Measurements from ENCODE around the gene BTNL2.

The BTNL2 gene

DNA sequence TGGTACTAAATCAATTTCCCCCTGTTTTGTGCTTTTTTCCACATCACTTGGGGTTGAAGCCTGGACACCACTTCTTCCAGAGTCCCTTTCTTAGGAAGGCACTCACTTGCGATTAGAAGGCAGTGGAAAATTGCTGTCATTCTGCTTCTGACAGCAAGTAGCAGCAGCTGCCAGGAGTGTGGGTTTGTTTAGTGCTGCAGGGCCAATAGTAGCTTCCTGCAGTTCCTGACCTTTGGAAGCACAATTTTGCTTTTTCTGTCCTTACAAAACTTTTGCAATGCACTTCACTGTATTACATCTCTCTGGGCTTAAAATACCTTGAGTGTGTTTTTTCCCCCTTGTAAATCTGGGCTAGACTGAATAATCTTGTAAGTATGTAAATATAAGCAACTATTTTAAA lies 20.2 kb upstream of the BTNL2 start:
- no peak overlapping the region for H3K4ac ChIP-seq (ENCODE audit: low read length)
- H3K23ac ChIP-seq (ENCODE audit: low read depth, low read length, poor library complexity), result no peak overlapping the region
- DNase-seq (ENCODE audit: low spot score), result no peak
- H3K9ac ChIP-seq (ENCODE audit: low read depth, low read length, poor library complexity), result no peak overlapping the region
- H3K27ac ChIP-seq (replicated peaks; ENCODE audit: low read length), result no peak overlapping the region
- H2BK120ac ChIP-seq (ENCODE audit: low read depth, low read length), result no peak overlapping the region
- no peak overlapping the region for H2BK12ac ChIP-seq (ENCODE audit: low read length)
- H2BK5ac ChIP-seq (ENCODE audit: low read length), result no peak overlapping the region
- no peak overlapping the region for H4K91ac ChIP-seq (ENCODE audit: low read depth, low read length, poor library complexity)
- no peak overlapping the region for H2BK15ac ChIP-seq (ENCODE audit: low read length)
- no peak overlapping the region for H2AFZ ChIP-seq (ENCODE audit: low read length)
- no peak overlapping the region for H2AK5ac ChIP-seq (ENCODE audit: low read depth, low read length)
- H3K4me1 ChIP-seq (ENCODE audit: control insufficient read depth in 2 of 2, insufficient read depth in 1 of 2, low read depth in 1 of 2, low read length in 2 of 2), result no peaks in the 10 kb centered on the region
- no peaks in the 10 kb centered on the region for H3K36me3 ChIP-seq (replicated peaks in 1 of 2; ENCODE audit: control insufficient read depth in 2 of 2, insufficient read depth in 2 of 2, low read length in 2 of 2)
- peaks cover 1% of the 10 kb centered on the region for H3K79me1 ChIP-seq (ENCODE audit: low read depth, low read length)
- H3K18ac ChIP-seq (ENCODE audit: low read length), result no peak overlapping the region
- H3K27me3 ChIP-seq (ENCODE audit: control insufficient read depth in 3 of 3, insufficient read depth in 3 of 3, low read depth in 1 of 3, low read length in 3 of 3), result peaks cover 0 to 1% (median 0%) of the 10 kb centered on the region in 3 experiments
- no peak overlapping the region for H3K4me3 ChIP-seq (ENCODE audit: low read length in 2 of 2)
- H3K14ac ChIP-seq (ENCODE audit: low read length), result no peak overlapping the region
- no peak overlapping the region for H3K4me2 ChIP-seq (ENCODE audit: insufficient read depth, low read length, poor library complexity, severe bottlenecking)
- peaks cover 0 to 2% of the 10 kb centered on the region in 2 donors for H3K9me3 ChIP-seq (replicated peaks in 1 of 2; ENCODE audit: control insufficient read depth in 2 of 2, insufficient read depth in 1 of 2, low read depth in 1 of 2, low read length in 2 of 2)
- WGBS, 2 donors (ENCODE audit: extremely low coverage in 2 of 2, insufficient read length in 2 of 2, insufficient replicate concordance in 1 of 2), result no CpG with 5 or more reads among the region's 1 CpG
- H4K8ac ChIP-seq (ENCODE audit: low read depth, low read length), result no peak overlapping the region

GRCh38 chr6:32426338-32426737 lies 19.4 kb upstream of the BTNL2 start:
- Histone ChIP-seq H3K9me3 (replicated peaks in 1 of 2; ENCODE audit: control insufficient read depth in 2 of 2, insufficient read depth in 1 of 2, low read depth in 1 of 2, low read length in 2 of 2) (peaks cover 0 to 2% of the 10 kb centered on the region in 2 donors), H3K27ac (replicated peaks; ENCODE audit: low read length) (no peak overlapping the region), H2AFZ (ENCODE audit: low read length) (no peak overlapping the region), H3K79me1 (ENCODE audit: low read depth, low read length) (peaks cover 1% of the 10 kb centered on the region), H3K23ac (ENCODE audit: low read depth, low read length, poor library complexity) (no peak overlapping the region), H3K9ac (ENCODE audit: low read depth, low read length, poor library complexity) (no peak overlapping the region), H3K36me3 (replicated peaks in 1 of 2; ENCODE audit: control insufficient read depth in 2 of 2, insufficient read depth in 2 of 2, low read length in 2 of 2) (no peaks in the 10 kb centered on the region), H3K14ac (ENCODE audit: low read length) (no peak overlapping the region), H3K27me3 (ENCODE audit: control insufficient read depth in 3 of 3, insufficient read depth in 3 of 3, low read depth in 1 of 3, low read length in 3 of 3) (peaks cover 0 to 1% (median 0%) of the 10 kb centered on the region in 3 experiments), H4K8ac (ENCODE audit: low read depth, low read length) (no peak overlapping the region), H2BK5ac (ENCODE audit: low read length) (no peak overlapping the region), H3K4me3 (ENCODE audit: low read length in 2 of 2) (no peak overlapping the region), H4K91ac (ENCODE audit: low read depth, low read length, poor library complexity) (no peak overlapping the region), H2AK5ac (ENCODE audit: low read depth, low read length) (no peak overlapping the region), H2BK120ac (ENCODE audit: low read depth, low read length) (no peak overlapping the region), H3K4me2 (ENCODE audit: insufficient read depth, low read length, poor library complexity, severe bottlenecking) (no peak overlapping the region), H2BK12ac (ENCODE audit: low read length) (no peak overlapping the region), H3K18ac (ENCODE audit: low read length) (no peak overlapping the region), H2BK15ac (ENCODE audit: low read length) (no peak overlapping the region), H3K4ac (ENCODE audit: low read length) (no peak overlapping the region), H3K4me1 (ENCODE audit: control insufficient read depth in 2 of 2, insufficient read depth in 1 of 2, low read depth in 1 of 2, low read length in 2 of 2) (no peaks in the 10 kb centered on the region)
- no peak for DNase-seq (ENCODE audit: low spot score)
- WGBS, 2 donors (ENCODE audit: extremely low coverage in 2 of 2, insufficient read length in 2 of 2, insufficient replicate concordance in 1 of 2), result no CpG with 5 or more reads among the region's 4 CpGs

DNA sequence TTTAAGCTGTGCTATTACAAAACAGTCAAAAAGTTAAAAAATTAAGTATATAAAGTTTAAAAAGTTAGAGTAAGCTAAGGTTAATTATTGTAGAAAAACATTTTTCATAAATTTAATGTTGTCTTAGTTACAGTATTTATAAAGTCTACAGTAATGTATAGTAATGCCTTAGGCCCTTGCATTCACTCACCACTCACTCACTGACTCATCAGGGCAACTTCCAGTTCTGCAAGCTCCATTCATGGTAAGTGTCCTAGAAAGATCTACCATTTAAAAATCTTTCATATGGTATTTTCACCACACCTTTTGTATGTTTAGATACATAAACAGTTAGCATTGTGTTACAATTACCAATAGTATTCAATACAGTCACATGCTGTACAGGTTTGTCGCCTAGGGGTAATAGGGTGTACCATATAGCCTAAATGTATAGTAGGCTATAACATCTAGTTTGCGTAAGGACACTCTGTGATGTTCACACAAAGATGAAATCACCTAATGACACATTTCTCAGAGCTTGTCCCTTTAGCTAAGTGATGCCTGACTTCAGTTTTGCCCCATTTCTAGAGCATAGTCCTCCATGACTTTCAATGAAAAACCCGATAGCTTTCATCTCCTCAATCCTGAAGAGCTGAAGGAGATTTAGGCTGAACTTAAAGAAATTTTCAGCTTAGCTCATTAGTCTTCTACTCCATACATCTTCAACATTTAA lies 17.8 kb upstream of the BTNL2 start:
- peaks cover 0 to 2% of the 10 kb centered on the region in 2 donors for H3K9me3 ChIP-seq (replicated peaks in 1 of 2; ENCODE audit: control insufficient read depth in 2 of 2, insufficient read depth in 1 of 2, low read depth in 1 of 2, low read length in 2 of 2)
- H4K8ac ChIP-seq (ENCODE audit: low read depth, low read length), result no peak overlapping the region
- no peak overlapping the region for H2BK5ac ChIP-seq (ENCODE audit: low read length)
- peaks cover 1% of the 10 kb centered on the region for H3K79me1 ChIP-seq (ENCODE audit: low read depth, low read length)
- no peak overlapping the region for H3K27ac ChIP-seq (replicated peaks; ENCODE audit: low read length)
- H4K91ac ChIP-seq (ENCODE audit: low read depth, low read length, poor library complexity), result no peak overlapping the region
- H3K4me2 ChIP-seq (ENCODE audit: insufficient read depth, low read length, poor library complexity, severe bottlenecking), result no peak overlapping the region
- H3K18ac ChIP-seq (ENCODE audit: low read length), result no peak overlapping the region
- H2AK5ac ChIP-seq (ENCODE audit: low read depth, low read length), result no peak overlapping the region
- no peak overlapping the region for H2BK12ac ChIP-seq (ENCODE audit: low read length)
- H3K23ac ChIP-seq (ENCODE audit: low read depth, low read length, poor library complexity), result no peak overlapping the region
- H3K4me1 ChIP-seq (ENCODE audit: control insufficient read depth in 2 of 2, insufficient read depth in 1 of 2, low read depth in 1 of 2, low read length in 2 of 2), result no peaks in the 10 kb centered on the region
- H3K36me3 ChIP-seq (replicated peaks in 1 of 2; ENCODE audit: control insufficient read depth in 2 of 2, insufficient read depth in 2 of 2, low read length in 2 of 2), result no peaks in the 10 kb centered on the region
- DNase-seq (ENCODE audit: low spot score), result no peak
- no peak overlapping the region for H3K4ac ChIP-seq (ENCODE audit: low read length)
- no peak overlapping the region for H2BK120ac ChIP-seq (ENCODE audit: low read depth, low read length)
- no peak overlapping the region for H3K4me3 ChIP-seq (ENCODE audit: low read length in 2 of 2)
- H3K27me3 ChIP-seq (ENCODE audit: control insufficient read depth in 3 of 3, insufficient read depth in 3 of 3, low read depth in 1 of 3, low read length in 3 of 3), result peaks cover 0 to 1% (median 0%) of the 10 kb centered on the region in 3 experiments
- H2AFZ ChIP-seq (ENCODE audit: low read length), result no peak overlapping the region
- no peak overlapping the region for H2BK15ac ChIP-seq (ENCODE audit: low read length)
- no peak overlapping the region for H3K9ac ChIP-seq (ENCODE audit: low read depth, low read length, poor library complexity)
- no CpG with 5 or more reads among the region's 3 CpGs for WGBS, 2 donors (ENCODE audit: extremely low coverage in 2 of 2, insufficient read length in 2 of 2, insufficient replicate concordance in 1 of 2)
- H3K14ac ChIP-seq (ENCODE audit: low read length), result no peak overlapping the region

DNA sequence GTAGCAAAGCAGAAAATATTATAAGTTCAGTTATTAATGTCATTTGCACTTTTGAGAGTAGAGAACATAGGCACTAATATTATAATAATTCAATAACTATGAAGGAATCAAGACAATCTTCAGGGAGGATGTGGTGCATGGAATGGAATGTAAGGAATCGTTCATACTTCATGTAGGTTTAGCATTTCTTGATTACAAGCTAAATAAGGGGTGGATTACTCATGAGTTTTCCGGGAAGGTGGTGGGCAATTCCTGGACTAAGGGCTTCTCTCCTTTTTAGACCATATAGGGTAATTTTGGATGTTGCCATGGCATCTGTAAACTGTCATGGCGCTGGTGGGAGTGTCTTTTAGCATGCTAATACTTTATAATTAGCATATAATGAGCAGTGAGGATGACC lies 9.1 kb upstream of the BTNL2 start:
- H2BK12ac ChIP-seq (ENCODE audit: low read length), result no peak overlapping the region
- no peak overlapping the region for H3K4me3 ChIP-seq (ENCODE audit: low read length in 2 of 2)
- no peak overlapping the region for H3K9ac ChIP-seq (ENCODE audit: low read depth, low read length, poor library complexity)
- no peak overlapping the region for H3K18ac ChIP-seq (ENCODE audit: low read length)
- H3K23ac ChIP-seq (ENCODE audit: low read depth, low read length, poor library complexity), result no peak overlapping the region
- no peak overlapping the region for H2BK15ac ChIP-seq (ENCODE audit: low read length)
- H3K27me3 ChIP-seq (ENCODE audit: control insufficient read depth in 3 of 3, insufficient read depth in 3 of 3, low read depth in 1 of 3, low read length in 3 of 3), result peaks cover 0 to 7% (median 0%) of the 10 kb centered on the region in 3 experiments
- no peak overlapping the region for H2AK5ac ChIP-seq (ENCODE audit: low read depth, low read length)
- no peaks in the 10 kb centered on the region for H3K79me1 ChIP-seq (ENCODE audit: low read depth, low read length)
- no peak overlapping the region for H4K8ac ChIP-seq (ENCODE audit: low read depth, low read length)
- no peaks in the 10 kb centered on the region for H3K4me1 ChIP-seq (ENCODE audit: control insufficient read depth in 2 of 2, insufficient read depth in 1 of 2, low read depth in 1 of 2, low read length in 2 of 2)
- no peak overlapping the region for H4K91ac ChIP-seq (ENCODE audit: low read depth, low read length, poor library complexity)
- WGBS, 2 donors (ENCODE audit: extremely low coverage in 2 of 2, insufficient read length in 2 of 2, insufficient replicate concordance in 1 of 2), result no CpG with 5 or more reads among the region's 3 CpGs
- H3K4ac ChIP-seq (ENCODE audit: low read length), result no peak overlapping the region
- H3K9me3 ChIP-seq (replicated peaks in 1 of 2; ENCODE audit: control insufficient read depth in 2 of 2, insufficient read depth in 1 of 2, low read depth in 1 of 2, low read length in 2 of 2), result no peaks in the 10 kb centered on the region
- H2AFZ ChIP-seq (ENCODE audit: low read length), result no peak overlapping the region
- no peak overlapping the region for H2BK120ac ChIP-seq (ENCODE audit: low read depth, low read length)
- H2BK5ac ChIP-seq (ENCODE audit: low read length), result no peak overlapping the region
- H3K27ac ChIP-seq (replicated peaks; ENCODE audit: low read length), result no peak overlapping the region
- no peak for DNase-seq (ENCODE audit: low spot score)
- H3K36me3 ChIP-seq (replicated peaks in 1 of 2; ENCODE audit: control insufficient read depth in 2 of 2, insufficient read depth in 2 of 2, low read length in 2 of 2), result no peaks in the 10 kb centered on the region
- H3K4me2 ChIP-seq (ENCODE audit: insufficient read depth, low read length, poor library complexity, severe bottlenecking), result no peak overlapping the region
- H3K14ac ChIP-seq (ENCODE audit: low read length), result no peak overlapping the region
